Measurements from ENCODE around the gene LRP1B.
A peak's percentile ranks its signal among the peaks of the same experiment; 100 is the strongest.

The LRP1B gene

DNA sequence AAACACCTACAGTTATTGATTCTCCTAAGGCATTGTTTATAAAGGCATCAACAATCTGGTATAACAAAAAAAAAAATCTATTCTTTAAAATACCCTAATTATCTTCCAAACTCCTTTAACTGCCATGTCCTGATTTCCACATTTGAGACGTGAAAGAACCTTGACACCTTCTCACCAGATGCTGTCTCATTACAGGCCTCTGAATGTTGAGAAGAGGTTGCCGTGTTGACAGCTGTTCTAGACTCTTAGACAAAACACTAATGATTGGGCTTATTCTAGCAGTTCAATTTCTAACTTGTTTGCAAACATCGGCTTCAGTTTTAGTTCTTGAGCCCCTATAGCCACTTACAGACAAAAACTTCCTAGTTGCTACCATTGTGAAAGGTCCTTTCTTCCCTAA is 988.8 kb downstream of the LRP1B start:
- no peak overlapping the region for H3K27ac ChIP-seq
- TF ChIP-seq ZFX (IDR thresholded peaks at IDR 0.05; ENCODE audit: borderline replicate concordance): no peak
- TF ChIP-seq, protein P1, sequence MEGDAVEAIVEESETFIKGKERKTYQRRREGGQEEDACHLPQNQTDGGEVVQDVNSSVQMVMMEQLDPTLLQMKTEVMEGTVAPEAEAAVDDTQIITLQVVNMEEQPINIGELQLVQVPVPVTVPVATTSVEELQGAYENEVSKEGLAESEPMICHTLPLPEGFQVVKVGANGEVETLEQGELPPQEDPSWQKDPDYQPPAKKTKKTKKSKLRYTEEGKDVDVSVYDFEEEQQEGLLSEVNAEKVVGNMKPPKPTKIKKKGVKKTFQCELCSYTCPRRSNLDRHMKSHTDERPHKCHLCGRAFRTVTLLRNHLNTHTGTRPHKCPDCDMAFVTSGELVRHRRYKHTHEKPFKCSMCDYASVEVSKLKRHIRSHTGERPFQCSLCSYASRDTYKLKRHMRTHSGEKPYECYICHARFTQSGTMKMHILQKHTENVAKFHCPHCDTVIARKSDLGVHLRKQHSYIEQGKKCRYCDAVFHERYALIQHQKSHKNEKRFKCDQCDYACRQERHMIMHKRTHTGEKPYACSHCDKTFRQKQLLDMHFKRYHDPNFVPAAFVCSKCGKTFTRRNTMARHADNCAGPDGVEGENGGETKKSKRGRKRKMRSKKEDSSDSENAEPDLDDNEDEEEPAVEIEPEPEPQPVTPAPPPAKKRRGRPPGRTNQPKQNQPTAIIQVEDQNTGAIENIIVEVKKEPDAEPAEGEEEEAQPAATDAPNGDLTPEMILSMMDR (IDR thresholded peaks at IDR 0.05): no peak

DNA sequence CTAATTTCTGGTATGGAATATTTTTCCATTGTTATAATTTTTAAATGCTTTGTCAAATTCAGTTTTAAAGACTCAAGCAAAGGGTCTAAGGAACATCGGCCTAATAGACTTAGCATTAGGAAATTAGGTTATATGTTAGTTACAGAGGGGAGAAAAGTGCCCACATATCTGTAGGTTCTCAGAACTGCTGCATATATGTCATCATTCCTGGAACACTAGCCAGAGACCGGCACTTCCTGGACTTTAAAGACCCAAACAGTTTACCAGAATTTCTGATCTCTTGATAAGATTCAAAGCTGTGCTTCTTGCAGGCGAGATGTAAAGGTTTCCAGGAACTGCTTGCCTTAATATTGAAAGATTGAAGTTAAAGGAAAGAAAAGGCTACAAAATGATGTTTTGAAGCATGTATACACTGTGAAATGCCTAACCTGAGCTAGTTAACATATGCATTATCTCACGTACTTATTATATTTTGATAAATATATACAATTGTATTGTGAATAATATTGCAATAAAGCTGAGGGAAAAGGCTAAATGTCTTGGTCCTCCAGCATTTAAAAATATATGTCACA is 993.6 kb downstream of the LRP1B start:
- TF ChIP-seq, protein P1 (IDR thresholded peaks at IDR 0.05): no peak
- no peak for TF ChIP-seq ZFX (IDR thresholded peaks at IDR 0.05; ENCODE audit: borderline replicate concordance)
- H3K27ac ChIP-seq: no peak overlapping the region

DNA sequence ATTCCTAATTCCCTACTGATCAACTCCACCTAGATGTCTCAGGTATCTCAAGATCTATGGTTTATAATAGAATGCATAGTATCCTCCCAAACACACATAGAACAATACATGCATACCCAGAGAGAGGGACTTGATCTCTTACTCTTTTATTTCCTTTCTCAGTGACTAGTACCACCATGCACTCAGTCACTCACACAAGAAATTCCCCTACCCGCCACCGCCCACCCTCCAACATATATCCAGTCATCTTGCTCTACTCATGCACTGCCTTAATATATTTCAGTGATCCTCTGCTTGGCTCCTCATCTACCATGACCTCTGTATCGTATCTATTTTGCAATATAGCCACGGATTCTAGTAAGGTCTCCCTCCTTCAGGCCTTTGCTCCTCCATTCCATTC is 996.9 kb downstream of the LRP1B start:
- TF ChIP-seq, protein P1 (IDR thresholded peaks at IDR 0.05): no peak
- TF ChIP-seq ZFX (IDR thresholded peaks at IDR 0.05; ENCODE audit: borderline replicate concordance): no peak
- H3K27ac ChIP-seq: no peak overlapping the region

DNA sequence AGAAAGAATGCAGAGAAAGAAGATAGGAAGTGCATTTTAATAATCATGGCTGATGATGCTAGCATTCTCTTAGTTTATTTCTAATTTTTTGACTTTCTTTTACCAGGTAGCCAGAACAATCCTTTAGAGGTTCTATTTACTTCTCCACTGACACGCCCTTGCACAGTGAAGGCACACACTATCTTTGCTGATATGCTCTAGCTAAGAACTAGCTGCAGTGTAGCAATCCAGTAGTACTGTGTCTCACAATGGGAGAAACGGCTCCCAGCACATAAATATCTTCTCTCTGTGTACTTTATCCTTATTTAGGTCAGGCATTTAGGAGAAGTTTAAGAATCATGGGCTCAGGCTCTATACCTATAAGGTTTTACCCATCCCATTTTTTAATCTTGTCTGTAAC is 1005.4 kb downstream of the LRP1B start:
- TF ChIP-seq, protein P1 (IDR thresholded peaks at IDR 0.05): no peak
- no peak for TF ChIP-seq ZFX (IDR thresholded peaks at IDR 0.05; ENCODE audit: borderline replicate concordance)
- no peak overlapping the region for H3K27ac ChIP-seq

DNA sequence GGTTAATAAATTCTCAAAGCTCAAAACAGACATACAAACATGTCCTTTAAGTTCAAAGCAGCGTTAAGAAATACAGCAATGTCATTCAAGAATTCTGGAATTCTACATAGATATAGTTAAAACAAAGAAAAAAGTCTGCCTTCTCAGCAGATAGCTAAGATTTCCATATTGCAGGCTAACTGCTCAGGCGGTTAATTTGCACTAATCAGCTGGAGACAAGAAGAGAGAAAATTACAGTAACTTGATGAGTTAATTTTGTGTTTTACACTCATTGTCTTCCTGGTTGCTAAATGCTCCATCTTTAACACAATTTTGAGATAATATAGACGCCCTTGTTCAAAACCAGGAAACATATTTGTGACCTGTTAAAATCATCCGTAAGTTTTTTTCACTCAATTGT is 1012.0 kb downstream of the LRP1B start:
- no peak overlapping the region for H3K27ac ChIP-seq
- TF ChIP-seq, protein P1 (IDR thresholded peaks at IDR 0.05): no peak
- TF ChIP-seq ZFX (IDR thresholded peaks at IDR 0.05; ENCODE audit: borderline replicate concordance): no peak

DNA sequence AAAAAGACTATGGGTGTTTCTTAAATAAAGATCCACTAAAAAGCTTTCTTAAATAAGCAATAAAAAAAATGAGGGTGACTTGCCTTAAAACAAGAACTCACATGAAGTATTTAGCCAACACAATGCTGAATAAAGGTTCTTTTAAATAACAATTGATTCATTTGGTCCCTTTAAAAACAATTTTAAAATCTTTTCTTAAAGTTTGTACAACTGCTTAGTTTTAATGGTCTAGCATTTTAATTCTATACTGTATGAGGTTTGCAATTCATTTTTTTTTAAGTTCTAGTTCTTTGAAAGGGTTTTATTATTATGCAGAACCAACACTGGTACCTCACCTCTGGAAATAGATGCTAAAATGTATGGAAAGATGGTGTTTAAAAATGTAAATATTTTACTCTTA is 1017.5 kb downstream of the LRP1B start:
- no peak overlapping the region for H3K27ac ChIP-seq
- TF ChIP-seq, protein P1 (IDR thresholded peaks at IDR 0.05): no peak
- no peak for TF ChIP-seq ZFX (IDR thresholded peaks at IDR 0.05; ENCODE audit: borderline replicate concordance)

DNA sequence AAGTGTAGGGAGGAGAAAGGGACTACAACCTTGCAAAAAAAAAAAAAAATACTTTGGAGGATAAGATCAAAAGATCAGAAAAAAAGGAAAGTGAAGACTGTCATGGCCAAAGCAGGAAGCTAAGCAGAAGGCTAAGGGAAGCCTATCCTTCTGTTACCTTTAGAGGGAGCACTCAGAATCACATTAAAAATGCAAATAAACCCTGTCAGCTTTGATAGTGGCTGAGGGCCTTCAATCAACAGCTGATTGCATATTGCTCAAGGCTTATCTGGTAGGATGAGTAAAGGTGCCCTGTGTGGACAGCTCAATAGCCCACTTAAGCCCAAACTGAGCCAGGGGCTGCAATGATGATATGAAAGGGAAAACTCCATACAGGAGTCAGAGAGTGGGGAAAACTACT is 1021.2 kb downstream of the LRP1B start:
- no peak for TF ChIP-seq ZFX (IDR thresholded peaks at IDR 0.05; ENCODE audit: borderline replicate concordance)
- TF ChIP-seq, protein P1 (IDR thresholded peaks at IDR 0.05): peak; percentile 10; the same call in 1 of the 2 replicates
- no peak overlapping the region for H3K27ac ChIP-seq
